ENCODE results near the gene NPHP3.

Gene NPHP3

DNA sequence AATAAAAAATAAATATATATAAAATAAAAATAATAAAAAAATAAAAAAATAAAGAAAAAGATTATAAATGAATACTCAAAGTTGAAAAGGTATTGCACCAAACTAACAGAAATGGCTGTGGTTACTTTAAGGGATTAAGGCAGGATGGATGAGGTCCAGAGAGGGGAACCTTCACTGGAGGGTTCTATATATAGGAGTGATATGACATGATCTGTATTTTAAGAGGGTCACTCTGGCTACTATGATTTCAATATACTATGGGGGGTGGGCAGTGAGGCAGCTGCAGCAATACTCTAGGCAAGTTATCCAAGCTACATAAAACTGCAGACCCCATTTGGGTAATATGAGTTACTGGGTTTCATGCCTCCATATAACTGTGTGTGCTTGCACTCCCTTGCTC, 87.2 kb downstream of the NPHP3 start:
- TF ChIP-seq, protein P1, sequence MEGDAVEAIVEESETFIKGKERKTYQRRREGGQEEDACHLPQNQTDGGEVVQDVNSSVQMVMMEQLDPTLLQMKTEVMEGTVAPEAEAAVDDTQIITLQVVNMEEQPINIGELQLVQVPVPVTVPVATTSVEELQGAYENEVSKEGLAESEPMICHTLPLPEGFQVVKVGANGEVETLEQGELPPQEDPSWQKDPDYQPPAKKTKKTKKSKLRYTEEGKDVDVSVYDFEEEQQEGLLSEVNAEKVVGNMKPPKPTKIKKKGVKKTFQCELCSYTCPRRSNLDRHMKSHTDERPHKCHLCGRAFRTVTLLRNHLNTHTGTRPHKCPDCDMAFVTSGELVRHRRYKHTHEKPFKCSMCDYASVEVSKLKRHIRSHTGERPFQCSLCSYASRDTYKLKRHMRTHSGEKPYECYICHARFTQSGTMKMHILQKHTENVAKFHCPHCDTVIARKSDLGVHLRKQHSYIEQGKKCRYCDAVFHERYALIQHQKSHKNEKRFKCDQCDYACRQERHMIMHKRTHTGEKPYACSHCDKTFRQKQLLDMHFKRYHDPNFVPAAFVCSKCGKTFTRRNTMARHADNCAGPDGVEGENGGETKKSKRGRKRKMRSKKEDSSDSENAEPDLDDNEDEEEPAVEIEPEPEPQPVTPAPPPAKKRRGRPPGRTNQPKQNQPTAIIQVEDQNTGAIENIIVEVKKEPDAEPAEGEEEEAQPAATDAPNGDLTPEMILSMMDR (IDR thresholded peaks at IDR 0.05; ENCODE audit: control insufficient read depth, extremely low read depth, insufficient read depth): no peak
- H3K4me3 ChIP-seq (ENCODE audit: low read depth, low read length): no peak overlapping the region
- no peak for DNase-seq (ENCODE audit: low read depth)

Measured in LNCaP clone FGC (cell line).